ENCODE measurements around the gene F13A1.

F13A1 gene

GRCh38 chr6:6287415-6287814, 33.0 kb downstream of the F13A1 start:
- Histone ChIP-seq H3K4me3 (ENCODE audit: severe bottlenecking) (no peak overlapping the region), H3K4me1 (ENCODE audit: insufficient read depth, poor library complexity, severe bottlenecking) (no peaks in the 10 kb centered on the region), H3K27me3 (ENCODE audit: insufficient read depth, poor library complexity, severe bottlenecking) (peaks cover 36% of the 10 kb centered on the region), H3K27ac (ENCODE audit: poor library complexity, severe bottlenecking) (no peak overlapping the region), H3K36me3 (ENCODE audit: low read depth) (no peaks in the 10 kb centered on the region), H3K9me3 (ENCODE audit: severe bottlenecking) (no peaks in the 10 kb centered on the region)
- ATAC-seq (ENCODE audit: low read depth) = no peak
- DNase-seq (ENCODE audit: low spot score) = no peak
- TF ChIP-seq CTCF (IDR thresholded peaks at IDR 0.05; ENCODE audit: poor library complexity, severe bottlenecking) = no peak

DNA sequence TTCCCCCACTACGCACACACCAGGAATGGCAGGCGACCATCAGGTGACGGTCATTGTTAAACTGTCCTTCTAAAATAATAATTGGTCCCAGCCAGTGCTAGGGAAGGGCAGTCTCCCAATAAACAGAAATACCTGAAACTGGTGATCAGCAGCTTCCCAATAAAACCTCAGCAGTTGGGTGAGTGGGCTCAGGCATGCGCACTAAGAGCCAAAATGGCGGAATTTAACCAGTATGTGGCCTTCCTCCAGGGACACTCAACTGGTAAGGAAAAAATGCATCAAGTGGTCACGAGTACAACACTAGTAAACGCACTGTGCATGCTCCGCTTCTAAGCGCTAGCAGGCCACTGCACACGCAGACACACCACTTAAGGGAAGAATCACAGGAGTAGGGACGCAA, 34.8 kb downstream of the F13A1 start:
- H3K4me3 ChIP-seq (ENCODE audit: severe bottlenecking) = no peak overlapping the region
- DNase-seq (ENCODE audit: low spot score) (no peak), ATAC-seq (ENCODE audit: low read depth) (no peak)
- no peak for TF ChIP-seq CTCF (IDR thresholded peaks at IDR 0.05; ENCODE audit: poor library complexity, severe bottlenecking)
- no peaks in the 10 kb centered on the region for H3K36me3 ChIP-seq (ENCODE audit: low read depth)
- H3K9me3 ChIP-seq (ENCODE audit: severe bottlenecking) = no peaks in the 10 kb centered on the region
- no peak overlapping the region for H3K27ac ChIP-seq (ENCODE audit: poor library complexity, severe bottlenecking)
- H3K4me1 ChIP-seq (ENCODE audit: insufficient read depth, poor library complexity, severe bottlenecking) = no peaks in the 10 kb centered on the region
- peaks cover 29% of the 10 kb centered on the region for H3K27me3 ChIP-seq (ENCODE audit: insufficient read depth, poor library complexity, severe bottlenecking)

GRCh38 chr6:6284221-6284966, 36.1 kb downstream of the F13A1 start:
- no peaks in the 10 kb centered on the region for H3K36me3 ChIP-seq (ENCODE audit: low read depth)
- no peak for DNase-seq (ENCODE audit: low spot score)
- no peaks in the 10 kb centered on the region for H3K9me3 ChIP-seq (ENCODE audit: severe bottlenecking)
- H3K27ac ChIP-seq (ENCODE audit: poor library complexity, severe bottlenecking) = no peak overlapping the region
- no peak overlapping the region for H3K4me3 ChIP-seq (ENCODE audit: severe bottlenecking)
- no peak for TF ChIP-seq CTCF (IDR thresholded peaks at IDR 0.05; ENCODE audit: poor library complexity, severe bottlenecking)
- no peak for ATAC-seq (ENCODE audit: low read depth)
- peaks cover 19% of the 10 kb centered on the region for H3K27me3 ChIP-seq (ENCODE audit: insufficient read depth, poor library complexity, severe bottlenecking)
- no peaks in the 10 kb centered on the region for H3K4me1 ChIP-seq (ENCODE audit: insufficient read depth, poor library complexity, severe bottlenecking)

GRCh38 chr6:6283746-6284145, 36.7 kb downstream of the F13A1 start:
- no peak overlapping the region for H3K27ac ChIP-seq (ENCODE audit: poor library complexity, severe bottlenecking)

More at GRCh38 chr6:6283746-6284145, 36.7 kb downstream of the F13A1 start:
- no peak for DNase-seq (ENCODE audit: low spot score)
- Histone ChIP-seq H3K27me3 (ENCODE audit: insufficient read depth, poor library complexity, severe bottlenecking) (peaks cover 13% of the 10 kb centered on the region), H3K4me1 (ENCODE audit: insufficient read depth, poor library complexity, severe bottlenecking) (no peaks in the 10 kb centered on the region), H3K4me3 (ENCODE audit: severe bottlenecking) (no peak overlapping the region), H3K9me3 (ENCODE audit: severe bottlenecking) (no peaks in the 10 kb centered on the region), H3K36me3 (ENCODE audit: low read depth) (no peaks in the 10 kb centered on the region)
- ATAC-seq (ENCODE audit: low read depth) = no peak
- TF ChIP-seq CTCF (IDR thresholded peaks at IDR 0.05; ENCODE audit: poor library complexity, severe bottlenecking) = no peak

All from RWPE2 (cell line).